GM18499 (cell line): ENCODE results near the gene HCFC1.

Experiments
- ATAC-seq: cut with Tn5 transposase; IDR thresholded peaks from one replicate; pipeline ENCODE4 v1.9.1; 2021; ENCODE audit warnings: moderate number of reproducible peaks; ENCODE audit not compliant: insufficient read depth, unreplicated experiment

Gene HCFC1

DNA sequence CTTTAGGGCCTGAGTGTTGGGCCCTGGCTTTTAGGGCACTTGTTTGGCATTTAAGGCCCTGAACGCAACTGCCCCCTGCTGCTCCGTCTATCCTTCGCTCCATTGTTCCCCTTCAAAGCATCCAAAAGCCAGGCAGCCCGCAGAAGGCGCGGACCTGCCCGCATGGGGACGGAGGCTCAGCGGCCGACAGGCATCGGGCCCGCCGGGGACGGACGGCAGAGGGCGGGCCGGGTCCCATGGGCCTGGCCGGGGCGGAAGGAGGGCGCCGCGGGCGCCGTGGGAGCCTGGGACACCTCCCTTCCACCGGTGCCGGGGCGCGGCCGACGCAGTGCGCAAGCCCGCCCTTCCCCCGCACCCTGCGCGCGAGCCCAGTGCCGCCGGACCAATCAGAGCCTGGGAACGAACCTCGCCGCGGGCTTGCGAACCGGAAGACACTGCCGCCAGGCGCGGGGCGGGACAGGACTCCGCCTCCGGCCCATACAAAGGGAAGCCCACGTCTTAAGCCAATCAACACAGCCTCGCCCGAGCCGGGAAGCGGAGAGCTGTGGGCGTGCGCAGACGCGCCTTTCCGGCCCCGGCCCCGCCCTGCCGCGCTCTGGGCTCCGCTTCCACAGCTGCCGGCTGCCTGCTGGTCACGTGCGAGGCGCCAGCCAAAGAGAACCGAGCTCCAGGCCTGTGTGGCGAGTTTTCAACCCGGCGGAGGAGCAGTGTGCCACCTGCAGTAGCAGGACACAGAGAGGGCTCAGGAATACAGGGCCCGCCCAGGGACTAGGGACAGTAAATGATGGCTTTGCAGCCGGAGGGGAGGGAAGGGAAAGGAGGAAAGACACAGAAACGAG is 43.5 kb downstream of the HCFC1 start:
- peak; percentile 42 for ATAC-seq

DNA sequence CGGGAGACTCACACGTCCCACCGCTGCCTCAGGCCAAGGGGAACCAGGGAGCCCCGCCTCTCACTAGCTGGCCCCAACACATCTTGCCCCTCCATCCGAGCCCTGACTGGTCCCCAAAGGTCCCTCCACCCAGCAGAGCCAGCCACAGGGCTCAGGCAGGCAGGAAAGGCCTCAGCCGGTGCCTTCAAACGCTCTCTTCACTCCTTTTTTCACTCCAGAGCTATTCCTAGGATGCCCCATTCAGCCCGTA is 44.0 kb downstream of the HCFC1 start:
- no peak for ATAC-seq

DNA sequence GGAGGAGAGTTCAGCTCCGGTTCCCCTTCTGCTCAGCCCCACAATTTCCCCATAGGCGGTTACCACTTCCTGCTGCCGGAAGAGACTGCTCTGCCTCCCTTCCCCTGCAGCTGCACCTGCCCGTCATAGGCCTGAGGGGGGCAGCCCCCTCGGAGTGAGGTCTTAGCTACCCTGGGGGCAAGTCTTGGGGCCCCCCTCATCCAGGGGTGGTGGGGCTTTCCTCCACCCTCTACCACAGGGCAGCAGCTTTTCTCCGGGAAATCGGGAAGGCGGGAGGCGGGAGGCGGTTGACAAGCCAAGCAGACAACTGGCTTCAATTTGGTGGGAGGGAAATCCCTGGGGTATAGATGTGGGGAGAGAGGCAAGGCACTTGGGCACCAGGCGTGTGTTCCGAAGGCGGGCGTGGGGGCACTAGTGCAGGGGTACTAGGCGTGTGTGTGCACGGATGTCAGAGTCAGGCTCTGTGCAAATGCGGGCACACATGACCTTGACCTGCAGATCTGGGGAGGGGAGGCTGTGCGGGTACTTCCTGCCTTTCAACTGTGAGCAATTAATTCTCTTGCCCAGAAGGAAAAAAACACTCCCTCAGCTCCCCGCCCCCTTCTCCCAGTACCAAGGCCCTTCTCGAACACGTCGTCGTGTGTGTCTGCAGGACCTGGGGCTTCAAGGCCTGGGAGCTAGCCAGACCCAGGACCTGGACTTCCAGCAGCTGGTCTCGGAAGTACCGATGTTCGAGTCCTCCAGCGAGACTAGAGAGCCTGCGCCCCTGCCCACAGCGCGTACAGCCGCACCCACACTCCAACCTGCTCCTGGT is 44.6 kb downstream of the HCFC1 start:
- peak; percentile 44 for ATAC-seq

DNA sequence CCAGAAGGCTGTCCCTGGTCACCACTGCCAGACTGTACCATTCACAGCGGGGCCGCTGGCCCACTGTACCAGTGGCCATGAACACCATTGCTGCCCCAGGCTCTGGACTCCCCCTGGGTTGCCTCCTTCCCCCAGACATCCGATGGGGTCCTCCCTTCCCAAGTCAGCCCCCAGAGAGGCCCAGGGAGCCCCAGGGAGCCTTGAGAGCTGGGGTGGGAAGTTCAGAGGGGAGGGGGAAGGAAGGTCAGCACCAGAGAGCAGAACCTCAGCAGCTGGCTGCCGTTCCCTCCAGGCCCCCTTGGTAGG is 45.1 kb downstream of the HCFC1 start:
- no peak for ATAC-seq

DNA sequence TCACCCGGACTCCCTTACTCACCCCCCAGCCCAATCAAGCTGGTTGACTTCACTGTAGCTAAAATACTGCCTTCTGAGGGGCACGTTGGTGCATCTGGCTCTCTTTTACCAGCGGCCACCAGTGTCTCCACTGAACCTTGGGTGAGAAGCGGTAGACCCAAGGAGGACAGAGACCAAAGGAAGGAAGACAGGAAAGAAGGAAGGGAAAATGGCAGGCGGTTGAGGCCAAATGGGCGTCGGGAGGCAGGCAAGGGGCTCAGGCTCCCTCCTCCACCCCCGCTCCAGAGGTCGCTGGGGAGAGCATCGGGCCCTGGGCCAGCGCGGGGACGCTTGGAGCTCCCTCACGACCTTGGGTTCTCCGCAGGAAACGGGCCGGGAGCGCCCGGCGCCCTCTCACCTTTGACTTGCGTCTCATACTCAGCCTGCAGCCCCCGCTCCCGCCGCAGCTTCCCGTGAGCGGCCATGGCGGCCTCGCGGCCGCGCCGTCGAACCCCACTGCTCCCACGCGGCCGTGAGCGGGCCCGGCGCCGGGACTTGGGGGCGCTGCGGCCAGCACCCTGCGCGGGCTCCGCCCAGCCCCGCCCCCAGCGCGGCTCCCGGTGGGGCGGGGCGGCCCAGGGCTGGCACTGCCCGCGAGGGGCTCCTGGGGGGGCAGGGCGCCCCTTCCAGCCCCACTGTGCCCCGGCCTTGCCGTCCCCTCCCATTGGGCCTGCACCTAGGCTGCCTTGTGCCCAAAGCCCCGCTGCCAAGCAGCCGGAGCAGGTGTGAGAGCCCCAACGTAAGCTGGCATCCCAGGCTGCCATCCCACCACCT is 45.7 kb downstream of the HCFC1 start, which contains the start of gene ARHGAP4:
TSS of gene ARHGAP4 (minus strand) at position 526 of the 813 bp plus-strand sequence. CDS start at position 464, 62 bp downstream.
- ATAC-seq, result no peak

DNA sequence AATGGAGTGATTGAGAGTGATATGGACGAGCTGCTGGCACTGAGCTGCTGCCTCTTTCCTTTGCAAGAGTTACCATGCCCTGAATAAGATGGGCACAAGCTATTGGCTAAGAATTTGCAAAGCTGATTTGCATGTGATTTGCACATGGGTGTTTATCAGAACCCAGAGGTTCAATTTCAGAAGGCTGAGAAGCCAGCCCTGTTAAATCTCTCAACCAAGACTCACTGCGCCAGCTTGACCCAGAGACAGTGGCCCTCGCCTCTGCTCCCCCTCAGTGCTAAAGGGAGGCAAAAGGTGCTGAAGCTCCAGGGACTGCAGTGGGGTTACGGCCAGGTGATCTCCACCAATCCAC is 46.3 kb downstream of the HCFC1 start:
- ATAC-seq, result no peak

DNA sequence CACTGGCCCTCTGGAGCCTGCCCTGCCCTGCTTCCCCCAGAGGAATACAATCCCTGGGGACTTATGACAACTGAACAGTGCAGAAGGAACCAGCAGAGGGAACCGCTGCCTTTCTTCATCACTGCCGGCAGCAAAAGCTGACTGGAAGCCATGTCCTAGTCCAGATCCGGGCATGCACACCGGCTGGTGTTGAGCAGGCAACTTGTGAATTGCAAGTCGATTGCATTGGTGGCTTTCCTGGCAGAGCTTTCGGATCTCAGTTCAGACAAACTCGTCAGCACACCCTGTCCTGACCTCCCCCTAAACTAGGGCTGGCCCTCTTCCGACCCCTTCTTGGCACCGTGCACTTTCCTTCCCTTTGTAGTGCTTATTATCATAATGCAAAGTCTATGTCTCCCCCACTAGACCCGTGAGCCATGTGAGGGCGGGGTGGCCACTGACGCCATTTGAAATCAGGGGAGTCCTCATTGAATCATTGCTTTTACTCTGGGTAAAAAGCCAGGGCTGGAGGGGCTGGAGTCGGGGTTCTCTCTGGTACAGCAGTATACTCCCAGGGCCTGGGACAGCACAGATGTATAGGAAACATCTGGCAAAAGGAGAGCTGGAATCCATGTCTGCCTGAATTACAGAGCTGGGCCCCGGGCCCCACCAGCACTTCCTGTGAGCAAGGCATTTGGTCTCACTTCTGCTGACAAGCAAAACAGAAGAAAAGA is 47.3 kb downstream of the HCFC1 start:
- ATAC-seq, result no peak

DNA sequence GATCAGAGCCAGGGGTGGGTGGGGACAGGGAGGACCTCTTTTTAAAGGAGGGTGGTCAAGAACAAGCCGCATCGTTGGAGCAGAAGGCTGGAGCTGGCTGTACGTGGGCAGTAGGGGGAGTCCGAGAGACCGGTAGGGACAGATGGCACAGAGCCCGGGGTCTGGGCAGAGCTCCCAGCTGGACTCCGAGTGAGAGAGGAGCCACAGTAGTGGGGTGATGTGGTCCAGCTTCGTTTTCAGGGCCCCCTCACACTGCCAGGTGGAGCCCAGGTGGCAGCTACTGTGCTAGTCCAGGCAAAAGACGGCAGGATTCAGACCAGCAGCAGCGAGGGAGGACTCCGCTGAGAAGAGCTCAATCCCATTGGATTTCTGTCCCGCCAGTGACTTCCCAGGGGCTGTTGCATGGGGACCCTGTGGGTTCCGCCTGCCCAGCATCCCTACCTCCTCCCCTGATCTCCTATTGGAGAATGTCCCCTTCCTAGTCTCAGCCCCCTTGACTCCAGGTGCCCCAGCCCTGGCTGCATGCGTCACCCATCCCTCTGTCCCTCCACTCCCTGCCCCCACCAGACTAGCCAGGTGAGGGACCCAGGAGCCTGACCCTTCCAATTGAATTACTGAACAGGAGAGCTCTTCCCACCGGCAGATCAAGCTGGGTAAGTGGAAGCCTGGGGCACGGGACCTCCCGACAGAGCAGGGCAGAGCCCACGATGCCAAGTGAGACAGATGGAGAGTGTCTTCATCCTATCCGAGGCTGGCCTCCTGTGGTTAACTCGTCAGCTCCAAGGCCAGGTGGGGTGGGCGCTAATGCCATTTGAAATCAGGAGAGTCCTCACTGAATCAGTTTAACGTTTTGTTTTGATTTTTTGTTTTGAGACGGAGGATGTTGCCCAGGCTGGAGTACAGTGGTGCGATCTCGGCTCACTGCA is 48.4 kb downstream of the HCFC1 start:
- ATAC-seq, result no peak

DNA sequence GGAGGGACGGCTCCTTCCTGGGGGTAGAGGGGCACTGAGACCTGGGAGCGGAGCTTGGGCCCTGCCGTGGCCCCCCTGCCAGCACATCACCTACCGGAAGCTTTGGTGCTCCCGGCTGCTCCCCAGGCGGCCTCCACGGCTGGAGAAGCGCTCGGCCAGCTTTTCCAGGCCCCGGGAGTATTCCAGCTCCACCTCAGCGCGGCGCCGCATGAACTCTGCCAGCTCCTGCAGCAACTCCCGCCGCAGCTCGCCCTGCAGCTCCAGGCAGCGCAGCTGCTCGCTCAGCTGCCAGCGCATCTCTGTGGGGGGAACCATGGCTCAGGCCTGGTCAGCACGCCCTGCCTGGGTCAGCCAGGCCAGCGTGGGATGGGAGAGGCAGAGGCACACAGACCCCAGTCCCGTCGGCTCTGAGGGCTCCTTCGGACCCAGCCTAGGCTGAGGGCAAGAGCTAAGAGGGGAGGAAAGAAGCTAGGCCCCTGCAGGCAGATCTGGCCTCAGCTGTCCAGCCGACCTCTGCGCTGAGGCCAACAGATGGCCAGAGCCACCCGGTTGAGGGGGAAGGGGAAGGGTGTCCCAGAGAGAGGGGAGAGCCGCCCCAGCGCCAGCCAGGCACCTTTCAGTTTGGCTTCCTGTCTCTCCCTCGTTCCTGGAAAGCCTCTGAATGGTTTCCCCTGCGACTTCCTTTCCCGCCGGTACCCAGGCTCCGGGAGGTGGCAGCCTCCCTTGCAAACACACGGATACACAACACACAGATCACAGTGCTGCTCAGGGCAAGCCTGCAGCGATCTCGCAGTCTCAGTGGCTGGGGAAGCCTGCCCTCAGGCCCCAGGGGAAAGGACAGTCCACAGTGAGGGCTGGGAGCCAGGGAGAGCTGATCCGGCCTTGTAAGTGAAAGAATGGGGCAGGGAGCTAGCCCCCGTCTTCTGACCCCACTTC is 49.8 kb downstream of the HCFC1 start:
- no peak for ATAC-seq

DNA sequence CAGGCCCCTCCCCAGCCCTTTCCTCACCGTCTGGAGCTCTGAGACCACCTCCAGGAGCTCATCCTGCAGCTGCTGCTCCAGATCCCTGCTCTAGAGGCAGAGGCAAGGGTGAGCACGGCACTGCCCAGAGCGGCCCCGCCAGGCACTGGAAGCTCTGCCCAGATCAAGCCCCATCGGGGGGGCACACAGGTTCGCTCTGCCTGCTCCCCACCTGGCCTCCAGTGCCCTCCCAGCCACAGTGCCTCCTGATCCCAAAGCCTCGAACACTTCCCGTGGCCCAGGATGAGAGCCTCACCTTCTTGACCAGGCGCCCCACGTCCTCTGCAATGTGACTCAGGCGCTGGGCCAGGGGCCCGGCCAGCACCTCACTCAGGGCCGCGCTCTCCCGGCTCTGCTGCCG is 50.5 kb downstream of the HCFC1 start:
- no peak for ATAC-seq

DNA sequence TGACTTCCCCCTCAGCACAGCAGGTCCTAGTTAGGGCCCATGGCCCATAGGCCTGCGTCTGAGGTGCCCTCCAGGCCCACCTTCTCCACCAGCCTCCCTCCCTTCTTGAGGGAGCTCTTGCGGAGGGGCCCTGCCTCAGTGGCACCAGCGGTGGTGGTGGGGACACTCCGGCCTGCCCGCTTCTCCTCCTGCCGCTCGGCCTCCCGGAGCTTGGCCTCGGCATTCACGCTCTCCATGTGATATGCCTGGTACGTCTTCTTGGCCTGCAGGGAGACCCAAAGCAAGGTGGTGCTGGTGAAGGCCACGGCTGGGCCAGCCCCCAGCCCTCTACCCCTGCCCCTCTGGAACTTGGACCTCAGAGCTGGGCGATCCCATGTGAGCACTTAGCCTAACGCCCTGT is 51.1 kb downstream of the HCFC1 start:
- no peak for ATAC-seq

DNA sequence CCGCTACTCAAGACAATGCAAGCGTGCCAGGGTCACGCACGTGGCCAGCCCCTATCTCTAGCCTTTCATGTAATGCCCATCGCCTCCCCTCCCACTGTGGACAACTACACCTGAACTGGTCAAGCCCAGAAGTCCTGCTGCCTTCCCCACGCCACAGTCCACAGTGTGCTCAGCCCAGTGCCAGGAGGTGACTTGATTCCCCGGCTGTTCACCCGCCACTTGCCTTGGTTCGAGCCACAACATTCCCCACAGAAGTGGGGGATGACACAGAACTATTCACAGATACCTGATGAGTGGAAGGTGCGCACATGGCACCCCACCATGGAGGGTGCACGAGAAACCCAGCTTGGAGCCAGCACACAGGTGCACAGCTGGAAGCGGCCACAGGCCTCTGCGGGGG is 52.3 kb downstream of the HCFC1 start:
- no peak for ATAC-seq

DNA sequence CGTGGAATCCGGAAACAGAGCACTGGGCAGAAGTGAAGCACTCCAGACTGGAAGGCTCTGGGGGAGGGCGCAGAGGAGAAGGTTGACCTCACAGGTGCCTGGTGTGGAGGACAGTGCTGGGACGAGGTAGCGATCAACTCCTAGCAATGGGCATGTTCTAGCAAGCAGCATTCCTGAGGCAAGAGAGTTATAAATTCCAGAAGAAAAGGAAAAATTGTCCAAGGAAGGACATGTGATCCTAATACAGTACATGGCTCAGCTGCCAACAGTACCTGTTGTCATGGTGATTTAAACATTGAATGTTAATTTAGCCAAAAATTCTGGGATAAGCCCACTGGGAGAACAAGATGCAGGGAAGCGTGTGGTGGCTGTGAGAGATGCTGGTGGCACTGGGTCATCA is 53.7 kb downstream of the HCFC1 start:
- ATAC-seq, result no peak

DNA sequence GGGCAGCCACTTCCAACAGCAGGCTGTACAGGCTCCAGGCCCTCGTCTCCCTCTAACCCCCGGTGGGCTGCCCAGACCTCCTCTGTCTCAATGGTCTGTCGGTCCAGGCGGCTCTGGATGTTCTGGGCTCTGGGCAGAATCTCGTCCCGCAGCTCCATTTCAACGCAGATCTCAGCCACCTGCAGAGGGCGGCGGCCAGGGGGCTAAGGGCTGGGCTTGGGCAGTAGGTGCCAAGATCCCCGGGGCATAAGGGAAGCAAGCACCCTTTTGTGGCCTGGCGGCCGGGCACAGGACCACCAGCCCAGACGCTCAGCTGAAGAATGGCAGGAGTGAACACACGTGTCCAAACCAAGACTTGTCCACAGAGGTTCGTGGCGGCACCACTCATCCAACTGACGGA is 57.9 kb downstream of the HCFC1 start:
- ATAC-seq, result no peak

DNA sequence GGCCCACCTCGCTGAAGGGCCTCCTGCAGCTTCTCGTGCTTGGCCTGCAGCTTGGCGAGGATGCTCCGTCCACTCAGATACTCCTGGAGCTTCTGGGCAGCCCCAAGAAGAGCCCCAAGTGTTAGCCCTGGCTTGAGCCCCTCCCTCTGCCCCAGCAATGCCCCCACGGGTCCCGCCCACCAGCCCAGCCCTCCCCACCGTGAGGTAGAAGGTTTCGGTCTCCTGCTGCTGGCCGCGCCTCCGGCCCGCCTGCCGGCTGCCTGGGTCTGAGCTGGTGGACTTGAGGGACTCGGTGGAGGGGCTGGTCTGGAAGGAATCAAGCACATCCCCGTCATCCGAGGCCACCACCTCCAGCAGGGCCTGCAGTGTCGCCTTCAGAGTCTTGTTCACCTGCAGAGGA is 58.4 kb downstream of the HCFC1 start:
- no peak for ATAC-seq

DNA sequence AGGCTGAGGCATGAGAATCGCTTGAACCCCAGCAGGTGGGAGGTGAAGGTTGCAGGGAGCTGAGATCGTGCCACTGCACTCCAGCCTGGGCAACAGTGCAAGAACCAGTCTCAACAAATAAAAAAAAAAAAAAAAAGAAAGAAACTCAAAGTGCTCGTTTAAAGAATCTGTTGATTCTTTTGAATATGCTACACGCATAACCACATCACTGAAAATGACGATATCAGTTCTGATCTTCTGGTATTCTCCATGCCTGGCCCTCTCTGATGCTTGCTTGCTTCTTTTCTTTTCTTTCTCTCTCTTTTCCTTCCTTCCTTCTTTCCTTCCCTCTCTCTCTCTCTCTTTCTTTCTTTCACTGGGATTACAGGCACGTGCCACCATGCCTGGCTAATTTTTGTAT is 59.8 kb downstream of the HCFC1 start:
- ATAC-seq, result no peak

DNA sequence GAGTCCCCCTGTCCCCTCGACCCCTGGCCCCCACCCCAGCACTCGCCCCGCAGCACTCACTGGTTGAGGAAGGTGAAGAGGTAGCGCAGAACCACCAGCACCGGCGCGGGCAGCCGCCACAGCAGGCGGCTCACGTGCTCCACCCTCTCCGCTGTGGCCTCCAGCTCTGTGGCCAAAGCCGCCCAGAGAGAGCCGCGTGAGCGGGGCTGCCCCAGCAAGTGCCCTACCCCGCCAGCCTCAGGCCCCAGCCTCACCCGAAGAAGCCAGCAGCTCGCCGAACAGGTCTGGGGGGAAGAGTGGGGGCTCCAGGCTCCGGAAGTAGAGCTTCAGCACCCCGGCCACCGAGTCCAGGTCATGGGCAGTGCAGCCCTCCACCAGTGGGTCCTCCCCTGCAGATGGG is 61.2 kb downstream of the HCFC1 start:
- ATAC-seq, result no peak

DNA sequence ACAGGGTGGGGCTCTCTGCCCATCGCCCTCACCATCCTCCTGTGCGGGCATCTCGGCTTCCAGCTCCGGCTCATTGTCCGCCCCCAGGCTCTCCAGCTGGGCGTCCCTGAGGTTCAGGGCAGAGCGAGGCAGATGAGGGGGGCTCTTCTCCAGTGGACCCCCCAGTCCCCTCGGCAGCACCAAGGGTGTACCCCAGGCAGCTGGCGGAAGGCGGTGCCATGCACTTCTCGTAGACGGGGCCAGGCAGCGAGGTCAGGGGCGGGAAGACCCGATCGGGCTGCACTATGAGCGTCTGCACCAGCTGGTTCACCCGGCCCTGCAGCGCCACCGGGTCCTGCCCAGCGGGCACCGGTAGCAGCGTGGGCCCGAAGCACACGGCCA is 61.6 kb downstream of the HCFC1 start:
- no peak for ATAC-seq
